ENCODE measurements around the gene EGR1. TPM values are rescaled to one million over a fixed set of nuclear protein-coding genes. Genes with fewer than 3 reads are reported as not detected.
A peak's percentile ranks its signal among the peaks of the same experiment; 100 is the strongest.

Gene EGR1
- total RNA-seq, 1 experiment from 2014 or later, result 84.0 TPM

DNA sequence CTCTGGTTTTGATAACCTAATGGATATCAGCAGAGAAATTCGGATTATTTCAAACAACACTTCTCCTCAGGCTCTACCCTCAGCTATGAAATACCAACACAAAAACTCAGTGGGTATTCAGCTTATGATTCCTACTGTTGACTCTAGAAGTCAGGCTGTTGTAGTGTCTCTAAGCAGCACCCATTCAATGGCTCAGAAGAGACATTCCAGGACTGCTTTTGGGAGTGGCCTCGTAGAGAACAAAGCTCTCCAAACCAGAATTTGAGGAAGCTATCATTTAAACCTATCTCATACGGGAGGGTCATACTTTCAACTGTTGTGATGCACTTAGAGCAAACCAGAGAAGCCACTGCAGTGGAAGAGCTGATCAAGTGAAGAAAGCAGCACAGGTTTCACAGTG, 43.7 kb downstream of the EGR1 start:
- Mint-ChIP-seq H3K27me3 (ENCODE audit: insufficient read depth, unreplicated experiment) (no peaks in the 10 kb centered on the region), H3K27ac (ENCODE audit: unreplicated experiment) (peak overlapping the region; percentile 67), H3K9me3 (ENCODE audit: unreplicated experiment) (no peaks in the 10 kb centered on the region), H3K4me1 (ENCODE audit: low read depth, unreplicated experiment) (peaks cover 14% of the 10 kb centered on the region), H3K36me3 (ENCODE audit: insufficient read depth, unreplicated experiment) (peaks cover 84% of the 10 kb centered on the region), H3K4me3 (ENCODE audit: unreplicated experiment) (no peak overlapping the region)
- ChIA-PET POLR2A (interaction anchor here (0.7 to 1.7 kb wide), 2 partner anchors 34 to 44 kb away, joined by 3 to 10 read pairs; partner anchors contain the start of genes EGR1 and ETF1), CTCF (interaction anchor here (0.6 to 1.4 kb wide), 3 partner anchors 16 to 60 kb away, joined by 3 to 4 read pairs (median 3); no protein-coding TSS in a partner anchor)
- intact Hi-C loops (cut with micrococcal nuclease; ENCODE audit: unreplicated experiment), result no loop called here
- no peaks in the 10 kb centered on the region; the same call in 1 of the 2 replicates for H3K36me3 ChIP-seq (ENCODE audit: control insufficient read depth, insufficient read depth, low read length)
- no peak for DNase-seq
- TF ChIP-seq, protein P1, sequence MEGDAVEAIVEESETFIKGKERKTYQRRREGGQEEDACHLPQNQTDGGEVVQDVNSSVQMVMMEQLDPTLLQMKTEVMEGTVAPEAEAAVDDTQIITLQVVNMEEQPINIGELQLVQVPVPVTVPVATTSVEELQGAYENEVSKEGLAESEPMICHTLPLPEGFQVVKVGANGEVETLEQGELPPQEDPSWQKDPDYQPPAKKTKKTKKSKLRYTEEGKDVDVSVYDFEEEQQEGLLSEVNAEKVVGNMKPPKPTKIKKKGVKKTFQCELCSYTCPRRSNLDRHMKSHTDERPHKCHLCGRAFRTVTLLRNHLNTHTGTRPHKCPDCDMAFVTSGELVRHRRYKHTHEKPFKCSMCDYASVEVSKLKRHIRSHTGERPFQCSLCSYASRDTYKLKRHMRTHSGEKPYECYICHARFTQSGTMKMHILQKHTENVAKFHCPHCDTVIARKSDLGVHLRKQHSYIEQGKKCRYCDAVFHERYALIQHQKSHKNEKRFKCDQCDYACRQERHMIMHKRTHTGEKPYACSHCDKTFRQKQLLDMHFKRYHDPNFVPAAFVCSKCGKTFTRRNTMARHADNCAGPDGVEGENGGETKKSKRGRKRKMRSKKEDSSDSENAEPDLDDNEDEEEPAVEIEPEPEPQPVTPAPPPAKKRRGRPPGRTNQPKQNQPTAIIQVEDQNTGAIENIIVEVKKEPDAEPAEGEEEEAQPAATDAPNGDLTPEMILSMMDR (IDR thresholded peaks at IDR 0.05; ENCODE audit: insufficient read depth in 1 of 2, low read depth in 1 of 2, low read length in 1 of 2, severe bottlenecking in 1 of 2, unreplicated experiment in 1 of 2), result no peak
- BruUV-seq (replicated peaks), result no TSS peak
- H3K27me3 ChIP-seq (replicated peaks; ENCODE audit: control insufficient read depth, insufficient read depth, low read length), result no peaks in the 10 kb centered on the region
- H3K4me1 ChIP-seq, result peaks cover 8% of the 10 kb centered on the region; the same call in 1 of the 2 replicates
- H3K4me3 ChIP-seq (ENCODE audit: low read depth, low read length), result no peak overlapping the region
- H3K9me3 ChIP-seq, result no peaks in the 10 kb centered on the region

DNA sequence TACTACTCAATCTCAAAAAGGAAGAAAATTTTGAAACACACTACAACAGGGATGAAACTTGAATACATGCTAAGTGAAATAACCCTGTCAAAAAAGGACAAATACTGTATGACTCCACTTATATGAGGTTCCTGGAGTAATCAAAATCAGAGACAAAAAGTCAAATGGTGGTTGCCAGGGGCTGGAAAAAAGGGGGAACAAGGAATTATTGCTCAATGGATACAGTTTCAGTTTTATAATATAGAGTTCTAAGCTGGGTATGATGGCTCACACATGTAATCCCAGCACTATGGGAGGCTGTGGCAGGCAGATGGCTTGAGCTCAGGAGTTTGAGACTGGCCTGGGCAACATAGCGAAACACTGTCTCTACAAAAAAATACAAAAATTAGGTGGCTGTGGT, 48.7 kb downstream of the EGR1 start:
- Mint-ChIP-seq H3K9me3 (ENCODE audit: unreplicated experiment) (no peaks in the 10 kb centered on the region), H3K4me3 (ENCODE audit: unreplicated experiment) (no peak overlapping the region), H3K27ac (ENCODE audit: unreplicated experiment) (no peak overlapping the region), H3K36me3 (ENCODE audit: insufficient read depth, unreplicated experiment) (peaks cover 100% of the 10 kb centered on the region), H3K4me1 (ENCODE audit: low read depth, unreplicated experiment) (peaks cover 15% of the 10 kb centered on the region), H3K27me3 (ENCODE audit: insufficient read depth, unreplicated experiment) (no peaks in the 10 kb centered on the region)
- DNase-seq, result no peak
- Histone ChIP-seq H3K4me1 (peaks cover 3% of the 10 kb centered on the region; the same call in 1 of the 2 replicates), H3K27me3 (replicated peaks; ENCODE audit: control insufficient read depth, insufficient read depth, low read length) (no peaks in the 10 kb centered on the region), H3K9me3 (no peaks in the 10 kb centered on the region), H3K36me3 (ENCODE audit: control insufficient read depth, insufficient read depth, low read length) (peaks cover 5% of the 10 kb centered on the region), H3K4me3 (ENCODE audit: low read depth, low read length) (no peak overlapping the region)
- ChIA-PET POLR2A (no interaction called here), CTCF (no interaction called here)
- BruUV-seq (replicated peaks), result no TSS peak
- intact Hi-C loops (cut with micrococcal nuclease; ENCODE audit: unreplicated experiment), result no loop called here
- TF ChIP-seq, protein P1 (IDR thresholded peaks at IDR 0.05; ENCODE audit: insufficient read depth in 1 of 2, low read depth in 1 of 2, low read length in 1 of 2, severe bottlenecking in 1 of 2, unreplicated experiment in 1 of 2), result no peak

DNA sequence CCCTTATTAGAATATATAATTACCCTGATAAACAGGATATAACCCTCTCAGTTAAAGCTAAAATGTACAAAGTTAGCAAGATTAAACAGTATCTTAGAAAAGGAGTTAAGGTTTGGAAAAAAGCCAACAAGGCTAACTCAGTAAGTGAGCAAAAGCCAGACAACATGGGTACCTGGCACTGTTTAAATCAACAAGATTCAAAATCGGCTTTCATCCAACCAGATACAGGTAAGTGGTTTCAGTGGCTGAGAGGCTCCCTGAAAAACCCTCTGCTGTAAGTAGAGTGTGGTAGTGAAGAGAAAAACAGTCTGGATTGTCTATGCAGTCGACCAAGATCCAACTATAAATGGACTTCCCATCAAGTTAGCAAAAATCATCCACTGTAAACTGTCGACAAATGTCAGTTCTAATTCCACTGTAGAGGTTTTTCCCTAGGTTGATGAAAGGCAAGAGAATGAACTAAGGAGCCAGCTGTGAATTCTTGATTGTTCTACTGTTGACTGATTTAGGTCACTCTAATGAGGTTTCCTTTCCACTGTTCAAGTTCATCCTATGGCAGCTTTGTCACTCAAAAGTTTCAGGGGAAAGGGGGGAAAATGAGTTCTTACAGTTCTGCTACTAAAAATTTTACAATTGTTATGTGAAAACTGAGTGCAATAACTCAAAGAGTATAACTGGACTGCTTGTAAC, 50.4 kb downstream of the EGR1 start:
- Histone ChIP-seq H3K27me3 (replicated peaks; ENCODE audit: control insufficient read depth, insufficient read depth, low read length) (no peaks in the 10 kb centered on the region), H3K9me3 (no peaks in the 10 kb centered on the region), H3K4me1 (peaks cover 5% of the 10 kb centered on the region), H3K4me3 (ENCODE audit: low read depth, low read length) (no peak overlapping the region), H3K36me3 (ENCODE audit: control insufficient read depth, insufficient read depth, low read length) (peaks cover 5% of the 10 kb centered on the region)
- Mint-ChIP-seq H3K4me1 (ENCODE audit: low read depth, unreplicated experiment) (peaks cover 15% of the 10 kb centered on the region), H3K9me3 (ENCODE audit: unreplicated experiment) (no peaks in the 10 kb centered on the region), H3K27ac (ENCODE audit: unreplicated experiment) (no peak overlapping the region), H3K36me3 (ENCODE audit: insufficient read depth, unreplicated experiment) (peaks cover 96% of the 10 kb centered on the region), H3K27me3 (ENCODE audit: insufficient read depth, unreplicated experiment) (no peaks in the 10 kb centered on the region), H3K4me3 (ENCODE audit: unreplicated experiment) (no peak overlapping the region)
- TF ChIP-seq, protein P1 (IDR thresholded peaks at IDR 0.05; ENCODE audit: insufficient read depth in 1 of 2, low read depth in 1 of 2, low read length in 1 of 2, severe bottlenecking in 1 of 2, unreplicated experiment in 1 of 2), result no peak
- POLR2A ChIA-PET, result no interaction called here
- CTCF ChIA-PET, result interaction anchor here (0.7 kb wide), 1 partner anchor 51 kb away, joined by 3 read pairs; the partner anchor contains the start of gene EGR1
- DNase-seq, result no peak
- intact Hi-C loops (cut with micrococcal nuclease; ENCODE audit: unreplicated experiment), result no loop called here
- no TSS peak for BruUV-seq (replicated peaks)

Measured in Caco-2 (cell line).